ENCODE data around the gene CTNNA2.
"Not testable (repeated sequence)": the region's sequence is repeated elsewhere in the genome, so short reads cannot be mapped to it uniquely, and the experiment has no call there.

The CTNNA2 gene

GRCh38 chr2:80028584-80028983 lies 515.7 kb downstream of the CTNNA2 start:
- DNase-seq (ENCODE audit: low read depth in 2 of 2): no peak

- no peak for DNase-seq (ENCODE audit: low read depth in 2 of 2)
Measured at GRCh38 chr2:80030135-80030534, 517.3 kb downstream of the CTNNA2 start.

- not testable (repeated sequence) for DNase-seq (ENCODE audit: low read depth in 2 of 2)
Measured at GRCh38 chr2:80032684-80033083, 519.8 kb downstream of the CTNNA2 start.

- no peak for DNase-seq (ENCODE audit: low read depth in 2 of 2)
Measured at GRCh38 chr2:80035749-80036285, 523.0 kb downstream of the CTNNA2 start.

- no peak for DNase-seq (ENCODE audit: low read depth in 2 of 2)
Measured at GRCh38 chr2:80037310-80037709, 524.5 kb downstream of the CTNNA2 start.

DNA sequence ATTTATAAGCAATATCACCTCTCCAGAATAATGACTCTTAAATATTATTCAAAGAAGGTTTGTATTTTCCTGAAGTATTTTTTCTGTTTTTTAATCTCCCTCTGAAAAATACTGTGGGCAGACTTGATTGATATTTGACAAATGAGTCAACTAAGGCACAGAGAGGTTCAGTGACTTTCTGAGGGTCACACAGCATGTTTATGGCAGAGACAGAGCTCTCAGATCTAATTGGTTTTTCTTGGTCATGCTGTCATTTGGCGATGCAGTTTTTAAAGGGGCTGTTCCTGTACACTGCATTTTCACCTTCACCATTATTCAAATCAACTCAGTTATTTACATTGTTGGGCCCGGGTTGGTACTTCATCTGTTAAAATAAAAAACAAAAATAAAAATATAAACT lies 527.4 kb downstream of the CTNNA2 start:
- DNase-seq (ENCODE audit: low read depth in 2 of 2): no peak

- no peak for DNase-seq (ENCODE audit: low read depth in 2 of 2)
Measured at GRCh38 chr2:80042635-80043034, 529.8 kb downstream of the CTNNA2 start.

GRCh38 chr2:80048296-80048695 lies 535.4 kb downstream of the CTNNA2 start:
- DNase-seq (ENCODE audit: low read depth in 2 of 2): no peak

DNA sequence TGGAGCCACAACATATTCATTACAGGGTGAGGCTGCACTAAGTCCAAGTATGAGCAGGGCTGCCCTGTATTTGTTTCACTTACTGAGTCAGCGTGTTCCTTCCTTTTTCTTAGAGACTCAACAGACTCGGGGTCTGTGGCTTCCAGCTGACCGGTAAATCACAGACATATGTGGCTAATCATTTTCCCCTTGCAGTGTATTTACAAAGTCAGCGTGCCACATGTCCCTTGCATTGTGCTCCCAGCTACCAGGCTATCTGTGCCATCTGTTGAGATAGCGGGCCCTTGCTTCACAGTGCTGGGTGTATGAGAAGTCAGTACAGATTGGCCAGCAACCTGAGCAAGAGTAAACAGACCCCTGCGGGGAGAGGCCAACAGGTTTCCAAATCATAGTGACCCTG lies 537.4 kb downstream of the CTNNA2 start:
- DNase-seq (ENCODE audit: low read depth in 2 of 2): no peak

GRCh38 chr2:80053522-80054345 lies 540.9 kb downstream of the CTNNA2 start:
- DNase-seq (ENCODE audit: low read depth in 2 of 2): no peak

DNA sequence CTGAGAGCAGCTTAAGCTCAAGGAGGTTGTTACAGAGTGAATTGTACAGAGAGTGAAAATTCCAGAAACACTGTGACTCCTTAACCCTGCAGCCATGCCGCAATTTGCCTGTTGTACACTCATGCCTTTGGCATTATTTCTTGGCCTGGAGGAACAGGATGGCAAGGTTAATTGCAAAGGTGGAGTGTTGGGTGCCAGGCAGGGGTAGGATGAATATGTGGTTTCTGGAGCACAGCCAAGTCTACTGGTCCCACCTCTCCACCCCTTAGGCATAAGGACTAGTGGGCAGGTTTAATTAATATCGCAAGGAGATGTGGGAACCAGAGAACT lies 541.5 kb downstream of the CTNNA2 start:
- no peak for DNase-seq (ENCODE audit: low read depth in 2 of 2)

DNA sequence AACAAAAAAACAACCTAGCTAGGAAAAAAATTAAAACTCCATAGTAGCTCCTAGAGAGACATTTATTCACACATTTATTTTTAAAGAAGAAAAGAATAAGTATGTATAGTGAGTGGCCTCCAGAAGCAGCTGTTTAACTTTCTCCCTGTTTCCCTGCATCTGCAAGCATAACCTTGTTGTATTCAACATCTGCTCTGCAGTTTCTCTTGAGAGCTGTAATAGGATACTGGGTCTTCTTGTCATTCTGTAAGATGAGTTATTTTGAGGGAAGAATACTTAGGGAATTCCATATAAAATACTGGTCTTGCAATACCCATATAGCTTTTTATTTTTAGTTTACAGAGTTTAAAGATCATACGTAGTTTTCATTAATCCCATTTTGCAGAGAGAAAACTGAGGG lies 545.1 kb downstream of the CTNNA2 start:
- DNase-seq (ENCODE audit: low read depth in 2 of 2): no peak

GRCh38 chr2:80058562-80058961 lies 545.7 kb downstream of the CTNNA2 start:
- DNase-seq (ENCODE audit: low read depth in 2 of 2): no peak

GRCh38 chr2:80059447-80059846 lies 546.6 kb downstream of the CTNNA2 start:
- no peak for DNase-seq (ENCODE audit: low read depth in 2 of 2)

GRCh38 chr2:80061881-80062280 lies 549.0 kb downstream of the CTNNA2 start:
- DNase-seq (ENCODE audit: low read depth in 2 of 2): no peak

DNA sequence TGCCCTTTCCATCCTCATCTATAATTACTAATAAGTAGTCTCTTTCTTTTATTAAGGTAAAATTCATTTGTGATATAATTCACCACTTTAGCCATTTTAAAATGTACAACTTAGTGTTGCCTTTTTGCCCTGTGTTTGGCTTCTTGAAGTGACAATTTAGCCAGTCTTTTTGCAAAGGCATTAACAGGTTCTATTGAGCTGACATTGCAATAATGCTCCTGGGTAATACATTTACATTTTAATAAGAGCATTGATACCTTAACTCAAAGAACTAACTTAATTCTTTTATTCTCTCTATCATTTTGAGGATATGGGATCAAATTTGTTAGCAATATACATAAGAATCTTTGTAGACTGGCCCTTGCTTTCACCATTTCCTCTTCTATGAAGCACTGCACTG lies 549.4 kb downstream of the CTNNA2 start:
- no peak for DNase-seq (ENCODE audit: low read depth in 2 of 2)

GRCh38 chr2:80068038-80068731 lies 555.3 kb downstream of the CTNNA2 start:
- no peak for DNase-seq (ENCODE audit: low read depth in 2 of 2)

DNA sequence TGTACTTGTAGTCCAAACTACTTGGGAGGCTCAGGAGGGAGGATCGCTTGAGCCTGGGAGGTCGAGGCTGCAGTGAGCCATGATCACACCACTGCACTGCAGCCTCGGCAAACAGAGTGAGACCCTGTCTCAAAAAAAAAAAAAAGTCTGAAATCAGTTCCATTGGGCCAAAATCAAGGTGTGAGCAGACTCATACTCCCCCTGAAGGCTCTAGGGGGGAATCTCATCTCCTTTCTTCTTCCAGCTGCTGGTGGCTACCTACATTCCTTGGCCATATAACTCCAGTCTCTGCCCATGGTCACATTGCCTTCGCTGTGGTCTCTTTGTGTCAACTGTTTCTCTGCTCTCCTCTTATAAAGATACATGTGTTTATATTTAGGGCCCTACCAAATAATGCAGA lies 557.7 kb downstream of the CTNNA2 start:
- no peak for DNase-seq (ENCODE audit: low read depth in 2 of 2)

GRCh38 chr2:80071941-80072340 lies 559.1 kb downstream of the CTNNA2 start:
- DNase-seq (ENCODE audit: low read depth in 2 of 2): no peak

DNA sequence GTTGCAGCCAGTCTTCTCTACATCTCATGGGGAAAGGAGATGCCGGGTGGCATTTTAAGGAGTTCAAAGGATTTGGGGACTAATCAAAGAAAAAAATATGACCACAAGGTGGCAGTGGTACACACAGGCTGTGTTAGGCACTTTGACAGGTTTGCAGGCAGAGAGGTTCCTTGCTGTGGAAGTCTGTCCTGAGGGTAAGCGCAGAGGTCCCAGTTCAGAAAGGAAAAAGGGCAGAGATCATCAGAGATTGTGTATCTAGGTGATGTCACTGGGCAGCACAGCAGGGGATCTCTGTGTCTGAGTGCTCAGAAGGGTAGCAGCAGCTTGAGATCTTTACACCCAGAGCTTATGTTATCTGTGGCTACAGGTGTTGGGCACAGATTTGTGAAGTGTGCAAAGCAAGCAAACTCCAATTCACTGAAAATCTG lies 560.3 kb downstream of the CTNNA2 start:
- DNase-seq (ENCODE audit: low read depth in 2 of 2): no peak

GRCh38 chr2:80074321-80075070 lies 561.6 kb downstream of the CTNNA2 start:
- DNase-seq (ENCODE audit: low read depth in 2 of 2): no peak

GRCh38 chr2:80075719-80076118 lies 562.9 kb downstream of the CTNNA2 start:
- no peak for DNase-seq (ENCODE audit: low read depth in 2 of 2)
